Tibial nerve (tissue), 3 donors: ENCODE measurements around the gene COL9A3.

Experiments
- CTCF ChIP-seq, 5 experiments: fragments of 200-600 bp in 3 of 5; fragments of 450-650 bp in 2 of 5; sonication (generic) in 3 of 5; IDR thresholded peaks; one replicate each; pipeline ENCODE4 v1.5.1; 2016 to 2019; ENCODE audit warnings: antibody characterized with exemption in 5 of 5, mild to moderate bottlenecking in 3 of 5, moderate library complexity in 2 of 5
- POLR2A ChIP-seq, 2 donors: fragments of 450-650 bp; IDR thresholded peaks; one replicate each; pipeline ENCODE4 v1.6.1; 2017; ENCODE audit warnings: antibody characterized with exemption in 2 of 2, mild to moderate bottlenecking in 2 of 2, moderate library complexity in 2 of 2

GRCh38 chr20:62876902-62877816 lies 60.3 kb downstream of the COL9A3 start:
- no peak for TF ChIP-seq POLR2A (IDR thresholded peaks at IDR 0.05)
- TF ChIP-seq CTCF (IDR thresholded peaks at IDR 0.05) = no peak
